AG09319 (cell line): ENCODE results near the gene OMD.

Experiments used
- DNase-seq: peaks from one replicate; pipeline ENCODE4 v3.0.0-alpha.2; 2010; ENCODE audit warnings: low read depth; ENCODE audit errors: extremely low read depth
- CTCF ChIP-seq: IDR thresholded peaks from 2 replicates; pipeline ENCODE4 v1.5.1; 2011; ENCODE audit warnings: low read depth, mild to moderate bottlenecking, inconsistent platforms, low read length, moderate library complexity

Gene OMD

GRCh38 chr9:92385477-92385876 is 38.8 kb downstream of the OMD start:
- no peak for TF ChIP-seq CTCF
- no peak for DNase-seq

GRCh38 chr9:92385001-92385400 is 39.3 kb downstream of the OMD start:
- no peak for TF ChIP-seq CTCF
- DNase-seq = no peak

DNA sequence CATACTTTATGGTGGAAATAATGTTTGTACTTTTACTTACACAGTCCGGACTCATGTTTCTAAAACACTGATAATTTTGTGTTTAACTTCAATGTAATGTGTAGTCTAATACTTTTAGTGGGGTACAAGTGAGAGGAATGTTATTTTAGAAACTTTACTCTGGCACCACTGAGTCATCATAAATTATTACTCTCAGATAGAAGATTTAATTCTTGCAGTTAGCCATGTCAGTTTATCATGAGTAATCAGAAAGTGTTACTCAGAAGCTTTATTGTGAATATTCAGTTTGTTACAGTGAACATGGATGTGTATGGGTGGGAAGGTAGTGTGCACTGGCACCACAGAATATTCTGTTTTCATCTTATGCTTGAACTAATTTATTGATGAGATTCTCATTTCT is 39.9 kb downstream of the OMD start:
- no peak for TF ChIP-seq CTCF
- DNase-seq = no peak

- DNase-seq = no peak
- TF ChIP-seq CTCF = no peak
These were observed 42.5 kb downstream of the OMD start for GRCh38 chr9:92381775-92382174.

DNA sequence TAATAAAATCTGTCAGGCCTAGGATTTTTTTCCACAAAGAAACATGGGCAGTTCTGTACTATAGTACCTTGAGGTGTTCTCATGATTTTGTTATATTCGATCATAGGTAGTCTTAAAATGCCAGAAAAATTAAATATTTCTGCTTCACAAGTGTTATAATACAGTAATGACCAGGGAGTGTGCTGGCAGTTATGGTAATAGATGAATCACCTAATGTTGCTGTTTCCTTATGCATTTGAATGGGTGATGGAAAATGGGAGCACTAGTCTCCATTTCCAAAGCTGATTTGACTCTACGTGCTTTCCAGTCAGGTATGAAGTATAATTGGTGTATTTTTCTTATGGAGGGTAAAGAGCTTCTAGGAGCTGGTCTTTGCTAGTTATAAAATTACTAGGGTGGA is 43.7 kb downstream of the OMD start:
- TF ChIP-seq CTCF = no peak
- no peak for DNase-seq

DNA sequence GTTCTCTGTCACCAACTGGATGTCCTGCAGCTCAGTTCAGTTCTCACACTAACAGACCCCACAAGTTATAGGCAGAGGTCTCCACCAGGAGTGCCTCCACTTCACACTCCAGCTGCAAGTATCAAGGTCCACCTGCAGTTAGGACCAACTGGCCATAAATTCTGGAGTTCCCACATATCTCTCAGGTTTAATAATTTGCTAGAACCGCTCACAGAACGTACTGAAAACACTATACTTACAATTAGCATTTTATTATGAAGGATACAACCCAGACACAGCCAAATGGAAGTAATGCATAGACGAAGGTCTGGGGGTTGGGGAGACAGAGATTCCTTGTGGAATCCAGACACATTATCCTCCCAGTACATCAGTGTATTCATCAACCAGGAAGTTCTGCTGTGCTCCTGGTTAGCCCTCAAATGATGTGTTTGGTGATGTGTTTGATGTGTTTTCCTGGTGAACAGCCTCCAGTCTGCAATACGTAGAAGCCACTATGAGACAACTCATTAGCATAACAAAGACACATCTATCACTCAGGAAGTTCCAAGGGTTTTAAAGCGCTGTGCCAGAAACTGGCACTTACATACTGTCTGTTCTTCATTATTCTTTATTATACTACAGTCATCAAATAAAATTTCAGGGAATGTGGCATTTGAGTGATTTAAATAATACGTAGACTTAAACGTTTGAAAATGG is 45.3 kb downstream of the OMD start:
- no peak for DNase-seq
- TF ChIP-seq CTCF = no peak

DNA sequence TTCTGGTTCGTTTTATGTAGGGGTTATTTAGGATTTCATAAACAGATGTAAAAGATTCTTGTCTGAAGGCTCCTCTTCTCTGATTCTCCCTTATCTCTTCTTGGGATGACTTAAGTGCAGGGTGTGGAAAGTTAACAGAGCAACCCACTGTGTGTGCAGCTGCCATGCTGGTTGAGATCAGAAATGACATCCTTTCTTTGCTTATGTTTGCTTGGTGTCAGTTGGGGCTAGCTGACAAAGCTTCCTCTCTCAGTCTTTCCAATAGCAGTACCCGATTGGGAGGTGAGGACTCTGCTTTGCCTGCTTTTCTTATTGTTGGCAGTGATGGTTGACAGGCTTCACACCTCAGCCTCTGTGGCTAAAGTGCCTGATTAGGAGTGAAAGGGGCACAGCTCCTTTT is 46.4 kb downstream of the OMD start:
- DNase-seq = no peak
- TF ChIP-seq CTCF = no peak
